Measurements from ENCODE around the gene CFAP20. TPM values are rescaled to one million over a fixed set of nuclear protein-coding genes. Genes with fewer than 3 reads are reported as not detected.

Gene CFAP20
- total and polyA plus RNA-seq, 4 donors: 22.1 to 30.6 (median 24.6) TPM

DNA sequence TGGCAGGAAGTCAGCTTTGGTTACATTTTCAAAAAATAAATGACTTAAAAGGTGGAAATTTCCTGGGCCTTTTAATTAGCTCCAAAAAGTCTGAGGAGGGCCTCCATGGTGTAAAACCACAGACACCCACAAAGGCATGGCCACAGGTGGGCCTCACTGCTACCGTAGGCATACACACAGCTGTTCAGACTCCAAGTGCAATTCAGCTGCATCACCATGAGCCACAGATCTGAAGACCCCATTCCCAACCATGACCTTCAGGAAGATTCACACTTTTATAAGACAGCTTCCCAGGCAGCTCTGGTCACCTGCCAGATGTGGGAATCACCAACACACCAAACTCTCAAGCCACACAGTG is 48.2 kb upstream of the CFAP20 start:
- TF ChIP-seq, protein P1, sequence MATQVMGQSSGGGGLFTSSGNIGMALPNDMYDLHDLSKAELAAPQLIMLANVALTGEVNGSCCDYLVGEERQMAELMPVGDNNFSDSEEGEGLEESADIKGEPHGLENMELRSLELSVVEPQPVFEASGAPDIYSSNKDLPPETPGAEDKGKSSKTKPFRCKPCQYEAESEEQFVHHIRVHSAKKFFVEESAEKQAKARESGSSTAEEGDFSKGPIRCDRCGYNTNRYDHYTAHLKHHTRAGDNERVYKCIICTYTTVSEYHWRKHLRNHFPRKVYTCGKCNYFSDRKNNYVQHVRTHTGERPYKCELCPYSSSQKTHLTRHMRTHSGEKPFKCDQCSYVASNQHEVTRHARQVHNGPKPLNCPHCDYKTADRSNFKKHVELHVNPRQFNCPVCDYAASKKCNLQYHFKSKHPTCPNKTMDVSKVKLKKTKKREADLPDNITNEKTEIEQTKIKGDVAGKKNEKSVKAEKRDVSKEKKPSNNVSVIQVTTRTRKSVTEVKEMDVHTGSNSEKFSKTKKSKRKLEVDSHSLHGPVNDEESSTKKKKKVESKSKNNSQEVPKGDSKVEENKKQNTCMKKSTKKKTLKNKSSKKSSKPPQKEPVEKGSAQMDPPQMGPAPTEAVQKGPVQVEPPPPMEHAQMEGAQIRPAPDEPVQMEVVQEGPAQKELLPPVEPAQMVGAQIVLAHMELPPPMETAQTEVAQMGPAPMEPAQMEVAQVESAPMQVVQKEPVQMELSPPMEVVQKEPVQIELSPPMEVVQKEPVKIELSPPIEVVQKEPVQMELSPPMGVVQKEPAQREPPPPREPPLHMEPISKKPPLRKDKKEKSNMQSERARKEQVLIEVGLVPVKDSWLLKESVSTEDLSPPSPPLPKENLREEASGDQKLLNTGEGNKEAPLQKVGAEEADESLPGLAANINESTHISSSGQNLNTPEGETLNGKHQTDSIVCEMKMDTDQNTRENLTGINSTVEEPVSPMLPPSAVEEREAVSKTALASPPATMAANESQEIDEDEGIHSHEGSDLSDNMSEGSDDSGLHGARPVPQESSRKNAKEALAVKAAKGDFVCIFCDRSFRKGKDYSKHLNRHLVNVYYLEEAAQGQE (IDR thresholded peaks at IDR 0.05): no peak
- TF ChIP-seq, protein P2, sequence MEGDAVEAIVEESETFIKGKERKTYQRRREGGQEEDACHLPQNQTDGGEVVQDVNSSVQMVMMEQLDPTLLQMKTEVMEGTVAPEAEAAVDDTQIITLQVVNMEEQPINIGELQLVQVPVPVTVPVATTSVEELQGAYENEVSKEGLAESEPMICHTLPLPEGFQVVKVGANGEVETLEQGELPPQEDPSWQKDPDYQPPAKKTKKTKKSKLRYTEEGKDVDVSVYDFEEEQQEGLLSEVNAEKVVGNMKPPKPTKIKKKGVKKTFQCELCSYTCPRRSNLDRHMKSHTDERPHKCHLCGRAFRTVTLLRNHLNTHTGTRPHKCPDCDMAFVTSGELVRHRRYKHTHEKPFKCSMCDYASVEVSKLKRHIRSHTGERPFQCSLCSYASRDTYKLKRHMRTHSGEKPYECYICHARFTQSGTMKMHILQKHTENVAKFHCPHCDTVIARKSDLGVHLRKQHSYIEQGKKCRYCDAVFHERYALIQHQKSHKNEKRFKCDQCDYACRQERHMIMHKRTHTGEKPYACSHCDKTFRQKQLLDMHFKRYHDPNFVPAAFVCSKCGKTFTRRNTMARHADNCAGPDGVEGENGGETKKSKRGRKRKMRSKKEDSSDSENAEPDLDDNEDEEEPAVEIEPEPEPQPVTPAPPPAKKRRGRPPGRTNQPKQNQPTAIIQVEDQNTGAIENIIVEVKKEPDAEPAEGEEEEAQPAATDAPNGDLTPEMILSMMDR (IDR thresholded peaks at IDR 0.05; ENCODE audit: low read depth, low read length, missing input control): no peak
- TF ChIP-seq HNF4A (conservative IDR thresholded peaks at IDR 0.05) (no peak), EGR1 (IDR thresholded peaks at IDR 0.05; ENCODE audit: low read depth in 2 of 2) (no peak), NR2F2 (IDR thresholded peaks at IDR 0.05) (no peak), GABPA (IDR thresholded peaks at IDR 0.05 in 1 of 2, conservative IDR thresholded peaks at IDR 0.05 in 1 of 2) (no peak), JUND (IDR thresholded peaks at IDR 0.05) (no peak), YY1 (IDR thresholded peaks at IDR 0.05) (no peak), RAD21 (IDR thresholded peaks at IDR 0.05) (no peak), HNF4G (IDR thresholded peaks at IDR 0.05) (no peak), TAF1 (conservative IDR thresholded peaks at IDR 0.05) (no peak), FOXA2 (IDR thresholded peaks at IDR 0.05) (no peak), FOXA1 (IDR thresholded peaks at IDR 0.05) (no peak), SP1 (IDR thresholded peaks at IDR 0.05) (no peak)
- TF ChIP-seq, protein P3, sequence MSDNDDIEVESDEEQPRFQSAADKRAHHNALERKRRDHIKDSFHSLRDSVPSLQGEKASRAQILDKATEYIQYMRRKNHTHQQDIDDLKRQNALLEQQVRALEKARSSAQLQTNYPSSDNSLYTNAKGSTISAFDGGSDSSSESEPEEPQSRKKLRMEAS (IDR thresholded peaks at IDR 0.05): no peak
- TF ChIP-seq, protein P4, sequence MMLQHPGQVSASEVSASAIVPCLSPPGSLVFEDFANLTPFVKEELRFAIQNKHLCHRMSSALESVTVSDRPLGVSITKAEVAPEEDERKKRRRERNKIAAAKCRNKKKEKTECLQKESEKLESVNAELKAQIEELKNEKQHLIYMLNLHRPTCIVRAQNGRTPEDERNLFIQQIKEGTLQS (IDR thresholded peaks at IDR 0.05): no peak
- Histone ChIP-seq H3K9ac (ENCODE audit: low read depth in 1 of 2, low read length in 2 of 2) (no peak overlapping the region), H3K4me1 (ENCODE audit: control insufficient read depth in 4 of 4, insufficient read depth in 4 of 4, low read length in 3 of 4) (no peaks in the 10 kb centered on the region), H3K27me3 (ENCODE audit: control insufficient read depth in 4 of 4, insufficient read depth in 4 of 4, low read length in 3 of 4) (no peaks in the 10 kb centered on the region), H3K9me3 (ENCODE audit: control insufficient read depth in 4 of 4, low read length in 3 of 4) (no peaks in the 10 kb centered on the region), H3K27ac (ENCODE audit: low read depth in 1 of 2, low read length in 2 of 2) (no peak overlapping the region), H3K36me3 (ENCODE audit: control insufficient read depth in 4 of 4, insufficient read depth in 3 of 4, low read depth in 1 of 4, low read length in 3 of 4) (peaks cover 2 to 44% (median 14%) of the 10 kb centered on the region in 4 donors), H3K4me3 (ENCODE audit: low read depth in 1 of 3, low read length in 3 of 3) (no peak overlapping the region)
- DNase-seq (ENCODE audit: low spot score): no peak
- 94% methylated on average over 1 of the region's 1 CpG for WGBS

DNA sequence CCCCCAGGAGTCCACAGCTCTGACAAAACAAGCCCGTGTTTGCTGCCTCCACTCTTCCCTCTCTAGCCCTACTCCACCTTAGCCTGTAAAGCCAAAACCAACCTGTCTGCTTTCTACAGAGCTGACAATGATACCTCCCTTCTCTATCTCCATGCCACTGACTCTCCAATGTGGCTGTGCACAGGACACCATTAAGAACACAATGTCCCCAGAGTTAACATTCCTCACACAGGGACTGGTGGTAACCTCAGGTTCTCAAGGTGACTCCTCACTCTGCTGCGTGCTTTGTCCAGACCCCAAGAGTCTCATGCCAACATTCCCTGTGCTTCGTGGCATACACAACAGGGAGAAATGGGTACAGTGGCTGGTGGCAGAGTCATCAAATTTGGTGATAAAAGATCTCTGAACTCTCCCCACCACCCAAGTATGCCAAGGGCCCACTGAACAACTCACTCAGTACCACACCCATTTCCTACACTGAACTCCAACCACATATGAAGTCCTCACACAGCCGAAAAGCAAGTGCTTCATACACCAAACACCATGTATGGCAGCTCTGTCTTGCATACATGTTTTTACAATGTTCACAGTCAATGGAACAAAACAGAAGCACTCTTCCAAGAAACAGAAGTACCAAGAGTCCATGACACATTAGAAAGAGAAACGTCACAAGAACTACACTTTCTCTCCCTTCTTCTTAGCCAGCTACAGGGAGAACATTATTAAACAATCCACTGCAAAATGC is 47.6 kb upstream of the CFAP20 start:
- Histone ChIP-seq H3K9me3 (ENCODE audit: control insufficient read depth in 4 of 4, low read length in 3 of 4) (no peaks in the 10 kb centered on the region), H3K27me3 (ENCODE audit: control insufficient read depth in 4 of 4, insufficient read depth in 4 of 4, low read length in 3 of 4) (no peaks in the 10 kb centered on the region), H3K4me1 (ENCODE audit: control insufficient read depth in 4 of 4, insufficient read depth in 4 of 4, low read length in 3 of 4) (no peaks in the 10 kb centered on the region), H3K4me3 (ENCODE audit: low read depth in 1 of 3, low read length in 3 of 3) (no peak overlapping the region), H3K36me3 (ENCODE audit: control insufficient read depth in 4 of 4, insufficient read depth in 3 of 4, low read depth in 1 of 4, low read length in 3 of 4) (peaks cover 2 to 41% (median 15%) of the 10 kb centered on the region in 4 donors), H3K9ac (ENCODE audit: low read depth in 1 of 2, low read length in 2 of 2) (no peak overlapping the region), H3K27ac (ENCODE audit: low read depth in 1 of 2, low read length in 2 of 2) (no peak overlapping the region)
- 94% methylated on average over 5 of the region's 5 CpGs for WGBS
- no peak for DNase-seq (ENCODE audit: low spot score)
- TF ChIP-seq, protein P2 (IDR thresholded peaks at IDR 0.05; ENCODE audit: low read depth, low read length, missing input control): no peak
- no peak for TF ChIP-seq GABPA (IDR thresholded peaks at IDR 0.05 in 1 of 2, conservative IDR thresholded peaks at IDR 0.05 in 1 of 2)
- TF ChIP-seq JUND (IDR thresholded peaks at IDR 0.05): no peak
- TF ChIP-seq, protein P1 (IDR thresholded peaks at IDR 0.05): no peak
- no peak for TF ChIP-seq NR2F2 (IDR thresholded peaks at IDR 0.05)
- no peak for TF ChIP-seq RAD21 (IDR thresholded peaks at IDR 0.05)
- TF ChIP-seq YY1 (IDR thresholded peaks at IDR 0.05): no peak
- no peak for TF ChIP-seq FOXA2 (IDR thresholded peaks at IDR 0.05)
- TF ChIP-seq TAF1 (conservative IDR thresholded peaks at IDR 0.05): no peak
- no peak for TF ChIP-seq HNF4G (IDR thresholded peaks at IDR 0.05)
- no peak for TF ChIP-seq RXRA (IDR thresholded peaks at IDR 0.05)
- no peak for TF ChIP-seq HNF4A (conservative IDR thresholded peaks at IDR 0.05)
- TF ChIP-seq, protein P3 (IDR thresholded peaks at IDR 0.05): no peak

Data from liver (tissue), 9 donors.